ENCODE data around the gene CEACAM1. TPM values are rescaled to one million over a fixed set of nuclear protein-coding genes. Genes with fewer than 3 reads are reported as not detected.

The CEACAM1 gene
- total and polyA plus RNA-seq, 9 of the 15 experiments (the other 6 are each of a cell fraction or from before 2014, with no cell fraction given) = 0.04 to 0.16 (median 0.10) TPM; not detected in 1

GRCh38 chr19:42576241-42576640, 48.0 kb upstream of the CEACAM1 start (continued):
- no peak for TF ChIP-seq C11orf30 (IDR thresholded peaks at IDR 0.05; ENCODE audit: low read depth)
- TF ChIP-seq SMARCA4 (IDR thresholded peaks at IDR 0.05) = no peak
- TF ChIP-seq HMGN3 (IDR thresholded peaks at IDR 0.05; ENCODE audit: borderline replicate concordance, extremely low read depth, insufficient read length, low read depth, low read length) = no peak
- TF ChIP-seq ZNF282 (CRISPR knock-in tag; IDR thresholded peaks at IDR 0.05) = no peak
- no peak for TF ChIP-seq KDM2B (CRISPR knock-in tag; IDR thresholded peaks at IDR 0.05)
- TF ChIP-seq ZNF699 (CRISPR knock-in tag; IDR thresholded peaks at IDR 0.05; ENCODE audit: insufficient replicate concordance) = no peak
- TF ChIP-seq ZNF134 (CRISPR knock-in tag; conservative IDR thresholded peaks at IDR 0.05) = no peak
- TF ChIP-seq HNRNPL (IDR thresholded peaks at IDR 0.05; ENCODE audit: low read depth, low read length) = no peak

- Histone ChIP-seq H3K4me1 (replicated peaks in 1 of 2; ENCODE audit: control insufficient read depth in 2 of 2, insufficient read depth in 2 of 2, low read length in 2 of 2) (no peaks in the 10 kb centered on the region), H3K27me3 (ENCODE audit: control insufficient read depth in 2 of 2, insufficient read depth in 2 of 2, low read length in 2 of 2) (no peaks in the 10 kb centered on the region), H2AFZ (ENCODE audit: low read depth, low read length) (no peak overlapping the region), H3K4me3 (no peak overlapping the region), H3K79me2 (ENCODE audit: control insufficient read depth, insufficient read depth, low read length) (no peaks in the 10 kb centered on the region), H4K20me1 (replicated peaks; ENCODE audit: control insufficient read depth, insufficient read depth, low read length) (no peaks in the 10 kb centered on the region), H3K9me1 (ENCODE audit: control insufficient read depth, insufficient read depth, low read length) (no peaks in the 10 kb centered on the region), H3K27ac (ENCODE audit: extremely low read depth, low read depth, low read length) (no peak overlapping the region), H3K9me3 (replicated peaks; ENCODE audit: control insufficient read depth, insufficient read depth, low read depth, low read length) (no peaks in the 10 kb centered on the region), H3K36me3 (ENCODE audit: control insufficient read depth, insufficient read depth, low read length) (no peaks in the 10 kb centered on the region), H3K9ac (ENCODE audit: insufficient read depth in 1 of 2, low read depth in 2 of 2, low read length in 2 of 2) (no peak overlapping the region; a peak in 1 of 4 replicates), H3K4me2 (ENCODE audit: insufficient read depth, low read length) (no peak overlapping the region)
- BruUV-seq (replicated peaks) = no TSS peak
- intact Hi-C loops (cut with micrococcal nuclease) = no loop called here
- FAIRE-seq (no peak), DNase-seq (ENCODE audit: extremely low read depth in 1 of 4, low spot score in 3 of 4) (no peak), ATAC-seq (no peak)
- CTCF ChIA-PET (ENCODE audit: low intra/inter-chr PET ratio) = no interaction called here
- TF ChIP-seq BRF1 (IDR thresholded peaks at IDR 0.05; ENCODE audit: borderline replicate concordance, extremely low read depth, insufficient read length) (no peak), ZC3H4 (CRISPR knock-in tag; IDR thresholded peaks at IDR 0.05; ENCODE audit: borderline replicate concordance) (no peak)
- POLR2A ChIA-PET = interaction anchor here (0.6 kb wide), 1 partner anchor 1434 kb away, joined by 3 read pairs; no protein-coding TSS in a partner anchor
- WGBS (ENCODE audit: insufficient coverage, low coverage, missing lambda C conversion rate) = 0% methylated on average over 1 of the region's 1 CpG
- in situ Hi-C loops (cut with MboI) = no loop called here
Measured at GRCh38 chr19:42573642-42574041, 45.4 kb upstream of the CEACAM1 start.

All from K562 (cell line).